HG03575 (cell line): ENCODE measurements around the gene WDR26.
"Not testable (repeated sequence)": the region's sequence is repeated elsewhere in the genome, so short reads cannot be mapped to it uniquely, and the experiment has no call there.

ENCODE experiments used
- ATAC-seq: cut with Tn5 transposase; IDR thresholded peaks from one replicate; pipeline ENCODE4 v1.9.1; 2021; ENCODE audit not compliant: unreplicated experiment, insufficient number of reproducible peaks, low FRiP score; ENCODE audit errors: extremely low read depth

Gene WDR26

DNA sequence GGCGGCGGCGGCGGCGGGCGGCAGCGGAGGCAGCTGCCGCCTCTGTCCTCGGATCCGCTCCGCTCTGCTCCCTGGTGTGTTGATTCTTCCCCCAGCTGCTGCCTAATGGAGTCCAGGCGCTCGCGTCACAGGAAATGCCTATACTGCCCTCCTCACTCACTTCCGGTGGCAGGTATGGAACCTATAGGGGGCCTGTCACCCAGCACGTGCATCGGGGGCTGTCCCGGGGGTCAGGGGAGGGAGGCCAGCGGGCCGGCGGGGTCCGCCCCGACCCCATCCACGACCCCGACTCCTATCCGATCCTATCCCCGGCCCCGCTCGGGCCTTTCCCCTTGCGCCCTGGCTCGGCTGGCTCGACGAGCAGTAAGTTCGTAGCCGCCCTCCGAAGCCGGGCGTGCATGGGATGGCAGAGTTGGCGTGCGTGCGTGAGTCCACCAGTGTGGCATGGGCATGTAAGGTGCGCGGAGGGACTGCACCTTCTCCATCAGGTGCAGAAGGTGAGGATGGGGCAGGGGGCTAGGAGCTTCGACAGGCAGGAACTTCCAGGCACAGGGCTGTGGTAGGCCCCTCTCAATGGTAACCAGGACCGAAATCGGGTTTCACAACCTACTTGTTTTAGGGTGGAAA, at the start of gene WDR26:
TSS of gene WDR26 (minus strand) at position 107 of the 627 bp plus-strand sequence.
- peak; percentile 68 for ATAC-seq

DNA sequence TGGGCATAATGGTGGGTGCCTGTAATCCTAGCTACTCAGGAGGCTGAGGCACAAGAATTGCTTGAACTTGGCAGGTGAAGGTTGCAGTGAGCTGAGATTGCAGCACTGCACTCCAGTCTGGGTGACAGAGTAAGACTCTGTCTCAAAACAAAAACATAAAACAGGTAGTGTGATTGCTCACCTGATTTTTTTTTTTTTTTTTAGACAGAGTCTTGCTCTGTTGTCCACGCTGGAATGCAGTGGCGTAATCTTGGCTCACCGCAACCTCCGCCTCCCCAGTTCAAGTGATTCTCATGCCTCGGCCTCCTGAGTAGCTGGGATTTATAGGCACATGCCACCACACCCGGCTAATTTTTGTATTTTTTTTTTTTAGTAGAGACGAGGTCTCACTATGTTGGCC, 48.6 kb upstream of the WDR26 start:
- ATAC-seq, result not testable (repeated sequence)

DNA sequence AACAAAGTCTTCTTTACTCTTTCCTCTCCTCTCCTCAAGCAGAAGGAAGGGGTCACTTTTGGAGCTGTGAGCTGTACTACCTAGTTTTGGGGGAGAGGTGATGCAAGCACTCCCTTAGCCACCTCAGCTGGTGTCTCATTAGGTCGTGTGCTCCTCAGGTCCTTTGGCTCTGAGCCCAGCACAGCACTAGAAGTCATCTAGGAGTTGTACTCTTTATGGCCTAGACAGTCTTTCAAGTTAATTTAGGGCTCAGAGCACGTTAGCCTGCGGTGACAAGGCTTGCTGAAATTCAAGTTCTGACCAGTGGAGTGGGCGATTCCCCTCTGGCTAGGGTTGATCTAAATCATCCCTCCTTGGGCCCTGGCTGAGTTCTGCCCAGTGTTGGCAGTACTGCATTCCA, 48.0 kb upstream of the WDR26 start:
- ATAC-seq, result no peak

DNA sequence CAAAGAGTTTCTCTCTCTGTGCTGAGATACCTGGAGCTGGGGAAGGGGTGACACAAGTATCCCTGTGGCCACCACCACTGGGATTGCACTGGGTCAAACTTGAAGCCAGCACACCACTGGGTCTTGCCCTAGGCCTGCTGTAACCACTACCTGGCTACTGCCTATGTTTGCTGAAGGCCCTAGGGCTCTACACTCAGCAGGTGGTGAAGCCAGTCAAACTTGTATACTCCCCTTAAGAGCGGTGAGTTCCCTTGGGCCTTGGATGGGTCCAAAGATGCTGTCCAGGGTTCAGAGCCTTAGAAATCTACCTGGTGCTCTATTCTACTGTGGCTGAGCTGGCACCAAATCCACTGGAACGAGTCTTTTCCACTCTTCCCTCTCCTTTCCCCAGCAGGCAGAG, 47.0 kb upstream of the WDR26 start:
- no peak for ATAC-seq

DNA sequence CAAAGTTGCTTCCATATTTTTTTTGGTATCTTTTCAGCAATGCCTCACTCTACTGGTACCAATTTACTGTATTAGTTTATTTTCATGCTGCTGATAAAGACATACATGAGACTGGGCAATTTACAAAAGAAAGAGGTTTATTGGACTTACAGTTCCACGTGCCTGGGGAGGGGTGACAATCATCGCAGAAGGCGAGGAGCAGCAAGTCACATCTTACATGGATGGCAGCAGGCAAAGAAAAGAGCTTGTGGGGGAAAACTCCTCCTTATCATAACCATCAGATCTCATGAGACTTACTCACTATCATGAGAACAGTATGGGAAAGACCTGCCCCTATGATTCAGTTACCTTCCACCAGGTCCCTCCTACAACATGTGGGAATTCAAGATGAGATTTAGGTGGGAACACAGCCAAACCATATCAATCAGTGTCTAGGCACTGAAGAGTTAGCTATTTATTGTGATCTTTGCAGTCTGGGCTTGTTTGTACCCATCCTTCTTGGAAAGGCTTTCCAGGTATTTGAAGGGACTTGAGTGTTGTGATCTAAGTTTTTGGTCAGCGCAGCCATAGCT, 46.4 kb upstream of the WDR26 start:
- not testable (repeated sequence) for ATAC-seq

DNA sequence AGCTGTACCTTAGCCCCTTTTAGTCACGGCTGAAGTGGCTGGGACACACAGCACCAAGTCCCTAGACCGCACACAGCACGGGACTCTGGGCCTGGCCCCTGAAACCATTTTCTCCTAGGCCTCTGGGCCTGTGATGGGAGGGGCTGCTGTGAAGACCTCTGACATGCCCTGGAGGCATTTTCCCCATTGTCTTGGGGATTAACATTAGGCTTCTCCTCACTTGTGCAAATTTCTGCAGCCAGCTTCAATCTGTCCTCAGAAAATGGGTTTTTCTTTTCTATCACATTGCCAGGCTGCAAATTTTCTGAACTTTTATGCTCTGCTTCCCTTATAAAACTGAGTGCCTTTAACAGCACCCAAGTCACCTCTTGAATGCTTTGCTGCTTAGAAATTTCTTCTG, 45.6 kb upstream of the WDR26 start:
- not testable (repeated sequence) for ATAC-seq

DNA sequence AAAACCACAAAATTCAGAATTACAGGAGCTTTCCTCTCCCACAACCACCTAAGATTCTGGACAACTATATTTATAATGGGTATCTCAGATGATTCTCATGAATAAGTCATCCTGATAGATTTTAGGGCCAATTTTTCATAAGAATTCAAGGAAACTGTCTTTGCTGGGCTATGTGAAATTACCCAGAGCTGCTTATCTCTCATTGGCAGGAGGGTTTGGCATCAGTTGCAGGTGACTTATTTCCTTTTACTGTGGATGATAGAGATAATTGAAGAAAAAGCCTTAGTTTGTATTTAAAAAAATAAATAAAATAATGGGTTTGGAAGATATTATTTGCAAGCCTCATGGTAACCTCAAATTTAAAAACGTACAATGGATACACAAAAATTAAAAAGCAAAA, 38.2 kb upstream of the WDR26 start:
- no peak for ATAC-seq

DNA sequence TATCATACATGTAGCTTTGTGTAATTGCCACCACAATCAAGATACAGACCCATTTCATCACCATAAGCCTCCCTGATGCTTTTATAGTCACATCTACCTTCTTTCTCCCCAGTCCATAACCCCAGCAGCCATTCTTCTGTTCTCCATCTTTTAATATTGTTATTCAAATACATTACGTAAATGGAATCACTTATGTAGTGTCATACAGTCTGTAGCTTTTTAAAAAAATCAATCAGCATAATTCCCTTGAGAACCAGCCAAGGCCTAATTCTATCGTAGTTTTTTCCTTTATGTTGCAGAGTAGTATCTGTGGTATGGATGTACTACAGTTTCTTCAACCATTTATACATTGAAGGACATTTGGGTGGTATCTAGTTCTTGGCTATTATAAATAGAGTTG, 31.6 kb upstream of the WDR26 start:
- ATAC-seq, result no peak

DNA sequence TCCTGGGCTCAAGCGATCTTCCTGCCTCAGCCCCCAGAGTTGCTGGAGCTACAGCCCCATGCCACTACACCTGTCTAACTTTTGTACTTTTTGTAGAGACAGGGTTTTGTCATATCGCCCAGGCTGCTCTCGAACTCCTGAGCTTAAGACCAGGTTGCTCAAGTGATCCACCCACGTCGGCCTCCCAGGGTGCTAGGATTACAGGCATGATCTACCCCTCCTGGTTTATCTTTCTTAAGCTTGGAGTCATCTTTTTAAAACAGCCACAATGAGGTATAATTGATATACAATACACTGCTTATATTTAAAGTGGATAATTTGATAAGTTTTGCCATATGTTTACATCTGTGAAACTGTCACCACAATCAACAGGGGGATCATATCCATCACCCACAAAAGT, 25.4 kb upstream of the WDR26 start:
- no peak for ATAC-seq

DNA sequence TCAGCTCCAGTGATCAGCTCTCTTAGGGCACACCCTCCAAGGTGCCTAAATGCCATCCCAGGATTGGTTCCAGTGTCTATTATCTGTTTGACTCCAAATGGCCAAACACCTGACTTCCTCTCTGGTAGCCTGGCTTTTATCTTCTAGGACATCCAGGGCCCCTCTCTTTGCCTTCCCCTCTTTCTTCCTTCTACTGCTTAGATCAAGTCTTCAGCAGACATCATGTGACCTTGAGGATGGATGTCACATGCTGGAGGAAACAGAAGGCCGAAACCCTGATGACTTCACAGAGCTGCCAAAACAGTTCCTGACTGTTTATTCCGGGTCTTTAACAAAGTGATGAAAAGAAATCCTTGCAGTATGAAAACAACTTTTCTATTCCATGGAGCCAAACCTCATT, 24.4 kb upstream of the WDR26 start:
- no peak for ATAC-seq

DNA sequence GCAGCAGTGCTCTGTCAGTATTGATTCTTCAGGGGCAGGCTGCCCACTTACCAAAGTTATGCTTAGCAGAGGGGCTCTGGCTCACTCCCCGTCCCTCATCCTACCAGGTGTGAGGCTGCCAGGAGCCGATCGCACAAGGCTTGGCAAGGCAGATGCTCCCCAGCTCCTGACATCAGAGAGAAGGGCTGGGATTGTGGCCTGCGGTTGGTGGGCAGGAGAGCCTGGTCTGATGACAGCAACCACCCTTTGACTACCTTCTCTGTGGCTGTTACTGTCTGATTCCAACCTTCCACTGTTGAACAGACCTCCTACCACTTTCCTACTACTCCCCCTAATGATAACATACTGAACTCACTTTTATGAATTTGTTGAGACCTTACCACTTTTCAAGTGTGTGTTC, 23.7 kb upstream of the WDR26 start:
- no peak for ATAC-seq

DNA sequence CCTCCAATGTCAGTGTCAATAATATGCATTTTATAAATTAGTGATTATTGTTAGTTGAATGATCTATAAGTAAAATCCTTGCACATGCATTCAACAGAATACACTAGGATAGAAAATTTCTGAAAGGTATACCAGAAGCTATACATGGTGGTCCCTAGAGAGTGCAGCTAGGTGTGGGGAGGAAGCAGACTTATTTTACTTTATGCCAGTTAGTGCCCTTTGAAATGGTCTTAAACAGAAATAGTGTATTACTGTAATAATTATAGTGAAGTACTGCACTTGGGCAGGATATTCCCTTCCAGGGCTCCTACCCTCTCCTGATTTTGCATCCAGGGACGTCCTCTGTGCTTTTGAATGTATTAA, 23.2 kb upstream of the WDR26 start:
- no peak for ATAC-seq

DNA sequence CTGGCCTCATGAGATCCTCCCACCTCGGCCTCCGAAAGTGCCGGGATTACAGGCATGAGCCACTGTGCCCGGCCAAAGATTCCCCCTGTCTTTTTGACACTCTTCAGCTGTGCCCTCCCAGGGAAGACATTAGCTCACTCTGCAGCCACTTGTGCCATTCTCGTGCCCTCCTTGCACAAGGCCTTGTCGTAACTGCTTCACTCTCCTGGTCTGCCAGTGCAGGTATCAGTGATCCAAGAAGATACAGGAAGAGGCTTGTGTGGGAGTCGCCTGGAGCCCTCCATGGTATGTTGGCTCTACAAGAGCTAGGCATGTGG, 22.0 kb upstream of the WDR26 start:
- ATAC-seq, result no peak

DNA sequence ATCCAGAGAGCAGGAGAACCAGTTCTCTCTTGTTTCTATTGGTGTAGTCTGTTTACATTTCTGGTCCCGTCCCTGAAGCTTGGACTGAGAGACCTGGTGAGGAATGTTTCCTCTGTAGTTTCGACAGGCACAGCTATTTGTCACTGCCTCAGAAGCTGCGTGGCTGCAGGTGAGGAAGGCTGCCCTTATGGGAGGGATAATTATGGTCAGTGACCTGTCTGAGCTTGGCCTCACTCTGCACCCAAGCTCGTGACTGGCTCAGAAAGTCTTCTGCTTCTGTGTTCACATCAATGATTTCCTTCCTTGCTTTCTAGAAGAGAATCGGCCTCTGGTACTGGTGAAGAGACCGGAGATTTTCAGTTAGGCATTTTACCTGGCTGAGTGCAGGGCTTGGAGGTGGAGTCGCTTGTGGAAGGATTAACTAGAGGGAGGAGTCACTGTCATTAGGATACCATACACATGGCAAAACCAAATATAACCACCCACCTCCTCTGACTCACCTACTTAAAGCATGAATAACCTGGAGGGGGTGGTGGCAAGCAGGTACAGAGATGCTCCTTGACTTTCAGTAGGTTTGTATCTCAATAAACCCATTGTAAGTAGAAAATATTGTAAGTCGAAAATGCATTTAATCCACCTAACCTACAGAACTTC, 19.9 kb upstream of the WDR26 start:
- ATAC-seq, result no peak

DNA sequence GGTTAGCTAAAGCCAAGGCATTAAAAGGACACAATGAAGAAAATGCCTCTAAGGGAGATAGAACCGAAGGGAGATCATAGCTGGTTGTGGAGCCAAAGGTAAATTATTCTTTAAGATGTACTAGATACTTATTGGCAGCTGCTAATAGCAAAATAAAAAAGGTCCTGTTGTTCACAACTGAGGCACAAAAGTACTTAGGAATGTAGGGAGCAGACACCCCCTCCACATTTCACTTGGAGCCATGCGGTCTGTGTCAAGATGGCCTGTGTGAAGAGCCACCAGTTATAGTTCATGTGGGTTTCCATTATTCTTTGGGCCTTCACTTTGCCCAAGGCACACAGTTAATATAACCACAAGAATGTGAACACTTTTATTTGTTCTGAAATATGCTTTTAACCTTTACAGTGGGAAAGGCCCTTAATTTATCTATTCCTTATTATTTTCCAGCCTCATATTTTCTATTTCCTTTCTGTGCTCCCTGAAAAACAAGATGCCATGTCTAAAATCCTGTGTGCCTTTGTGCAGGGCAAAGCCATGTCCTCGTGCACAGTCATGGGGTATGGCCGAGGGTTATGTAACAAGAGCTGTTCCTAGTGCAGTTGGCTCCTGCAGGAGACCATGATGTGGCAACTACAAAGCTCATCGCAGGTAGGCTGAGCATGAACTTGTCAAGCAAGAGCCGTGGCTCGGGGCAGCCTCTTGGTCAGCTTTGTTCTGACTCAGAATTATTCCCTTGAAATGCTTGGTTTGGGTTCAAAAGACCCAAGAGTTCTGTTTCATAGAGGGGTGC, 16.2 kb upstream of the WDR26 start:
- no peak for ATAC-seq

DNA sequence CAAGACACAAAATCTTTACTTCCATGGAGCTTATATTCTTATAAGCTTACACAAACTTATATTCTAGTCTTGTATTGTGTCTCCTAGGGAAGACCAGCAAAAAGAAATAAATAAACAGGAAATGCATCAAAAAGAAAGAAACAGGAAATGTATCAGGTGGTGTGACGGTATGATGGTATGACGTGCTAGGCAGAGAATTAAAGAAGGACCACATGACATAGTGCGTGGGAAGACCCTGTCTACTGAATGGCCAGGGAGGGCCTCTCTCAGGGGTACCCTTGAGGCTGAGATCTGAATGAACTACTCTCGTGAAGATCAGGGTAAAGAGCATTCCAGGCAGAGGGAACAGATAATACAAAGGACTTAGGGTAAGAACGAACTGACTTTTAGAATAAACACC, 15.6 kb upstream of the WDR26 start:
- no peak for ATAC-seq

DNA sequence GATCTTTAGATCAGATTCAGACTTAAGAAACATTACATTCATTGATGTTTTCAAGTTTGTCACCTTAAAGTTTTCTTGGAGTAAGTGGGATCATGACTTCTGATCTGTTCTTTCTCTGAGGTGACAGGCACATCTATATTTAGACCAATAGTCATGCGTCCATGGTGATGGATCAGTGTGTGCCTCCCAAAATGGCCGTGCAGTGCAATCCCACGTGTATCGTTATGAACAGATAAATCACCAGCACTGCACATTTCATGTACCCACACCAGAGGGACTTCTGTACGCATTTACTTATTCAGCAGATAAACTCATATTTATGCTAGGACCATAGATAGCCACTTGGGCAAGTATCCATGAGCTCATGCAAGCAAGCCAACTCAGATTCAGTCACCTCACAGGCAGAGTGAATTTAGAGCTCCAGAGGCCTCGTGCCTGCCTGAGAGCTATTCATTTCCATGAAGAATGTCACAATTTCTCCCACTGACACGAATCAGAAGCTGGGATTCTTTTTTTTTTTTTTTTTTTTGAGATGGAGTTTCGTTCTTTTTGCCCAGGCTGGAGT, 13.9 kb upstream of the WDR26 start:
- ATAC-seq, result no peak

DNA sequence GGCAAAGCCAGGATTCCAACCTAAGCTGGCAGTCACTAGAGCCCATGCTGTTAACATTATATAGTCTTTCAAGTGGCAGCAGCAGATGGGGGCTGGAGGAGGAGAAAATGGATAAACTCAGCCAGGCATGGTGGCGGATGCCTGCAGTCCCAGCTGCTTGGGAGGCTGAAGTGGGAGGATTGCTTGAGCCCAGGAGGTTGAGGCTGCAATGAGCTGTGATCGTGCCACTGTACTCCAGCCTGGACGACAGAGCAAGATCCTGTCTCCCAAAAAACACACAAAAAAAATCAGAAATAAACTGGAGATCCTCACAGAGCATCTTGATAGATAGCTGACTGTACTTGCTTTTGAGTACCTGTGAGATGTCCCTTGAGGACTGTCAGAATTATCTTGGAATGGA, 13.4 kb upstream of the WDR26 start:
- no peak for ATAC-seq

DNA sequence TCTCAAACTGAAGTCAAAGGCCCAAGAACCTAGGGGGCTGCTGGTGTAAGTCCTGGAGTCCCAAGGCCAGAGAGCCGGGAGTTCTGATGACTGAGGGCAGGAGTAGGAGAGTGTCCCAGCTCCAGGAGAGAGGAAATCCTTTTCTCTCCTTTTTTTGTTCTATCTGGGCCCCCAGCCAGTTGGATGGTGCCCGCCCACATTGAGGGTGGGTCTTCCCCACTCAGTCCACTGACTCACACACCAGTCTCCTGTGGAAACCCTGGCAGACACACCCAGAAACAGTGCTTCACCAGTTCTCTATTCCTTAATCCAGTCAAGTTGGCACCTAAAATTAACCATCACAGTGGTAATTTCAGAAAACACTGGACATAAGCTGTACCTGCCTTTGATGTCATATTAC, 12.7 kb upstream of the WDR26 start:
- ATAC-seq, result no peak

DNA sequence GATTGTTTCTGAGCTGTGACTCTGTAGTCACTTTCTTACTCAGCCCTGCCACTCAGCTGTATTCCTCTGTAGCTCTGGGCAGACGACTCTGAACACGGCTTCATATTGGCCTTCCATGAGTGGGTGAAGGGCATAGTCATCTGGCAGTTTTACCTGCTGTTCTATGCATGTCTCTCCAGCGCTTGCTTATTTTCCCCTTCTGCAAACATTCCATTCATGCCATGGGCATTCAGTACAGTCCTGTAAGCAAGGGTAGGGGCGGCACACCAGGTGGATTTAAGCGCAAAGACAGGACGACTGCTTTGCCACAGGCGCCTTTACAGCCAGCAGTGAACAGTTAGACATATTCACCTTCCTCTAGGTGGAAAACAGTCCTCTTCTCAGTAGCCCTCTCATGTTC, 4.4 kb upstream of the WDR26 start:
- no peak for ATAC-seq
